Stimulated activated CD8-positive, alpha-beta memory T cell treated with anti-CD3 and anti-CD28 coated beads, Interleukin-15, amount 100 ng/mL, for 48 hours (primary cell): ENCODE results near the gene PUM1.
"Not testable (repeated sequence)": the region's sequence is repeated elsewhere in the genome, so short reads cannot be mapped to it uniquely, and the experiment has no call there.

Source experiments
- DNase-seq, 2 donors: peaks; one replicate each; pipeline ENCODE4 v3.0.0-alpha.2; 2020; ENCODE audit warnings: low read depth in 2 of 2

PUM1 gene

GRCh38 chr1:30995990-30996612, 69.4 kb downstream of the PUM1 start:
- no peak for DNase-seq

- DNase-seq: no peak
Observed at GRCh38 chr1:30991862-30992606, 73.5 kb downstream of the PUM1 start.

- DNase-seq: no peak
Observed at GRCh38 chr1:30990591-30990990, 74.9 kb downstream of the PUM1 start.

GRCh38 chr1:30988045-30988444, 77.5 kb downstream of the PUM1 start:
- no peak for DNase-seq

- DNase-seq: no peak
Observed at GRCh38 chr1:30986755-30987154, 78.8 kb downstream of the PUM1 start.

- DNase-seq: no peak
Observed at GRCh38 chr1:30984991-30985503, 80.5 kb downstream of the PUM1 start.

GRCh38 chr1:30984165-30984889, 81.2 kb downstream of the PUM1 start:
- no peak for DNase-seq

GRCh38 chr1:30982937-30983336, 82.6 kb downstream of the PUM1 start:
- no peak for DNase-seq

GRCh38 chr1:30982431-30982830, 83.1 kb downstream of the PUM1 start:
- no peak for DNase-seq

- DNase-seq: no peak
Observed at GRCh38 chr1:30981172-30981571, 84.3 kb downstream of the PUM1 start.

GRCh38 chr1:30977511-30977910, 88.0 kb downstream of the PUM1 start:
- no peak for DNase-seq

- DNase-seq: no peak
Observed at GRCh38 chr1:30977105-30977504, 88.4 kb downstream of the PUM1 start.

GRCh38 chr1:30976143-30976542, 89.4 kb downstream of the PUM1 start:
- no peak for DNase-seq

- DNase-seq: no peak
Observed at GRCh38 chr1:30975217-30975616, 90.3 kb downstream of the PUM1 start.

GRCh38 chr1:30974536-30974935, 91.0 kb downstream of the PUM1 start:
- no peak for DNase-seq

- DNase-seq: not testable (repeated sequence)
Observed at GRCh38 chr1:30972349-30972748, 93.2 kb downstream of the PUM1 start.

- no peak for DNase-seq
Observed at GRCh38 chr1:30971496-30971895, 94.0 kb downstream of the PUM1 start.

GRCh38 chr1:30969903-30970302, 95.6 kb downstream of the PUM1 start:
- DNase-seq: no peak

GRCh38 chr1:30968220-30968971, 97.1 kb downstream of the PUM1 start:
- no peak for DNase-seq

GRCh38 chr1:30966690-30967369, 98.7 kb downstream of the PUM1 start:
- no peak for DNase-seq

- DNase-seq: no peak
Observed at GRCh38 chr1:30965924-30966599, 99.5 kb downstream of the PUM1 start.
